IPS-NIHi7 (cell line): Measurements from ENCODE around the gene TATDN2.

Experiments used
- DNase-seq: peaks from one replicate; pipeline ENCODE4 v3.0.0; 2012; ENCODE audit warnings: mixed read lengths; ENCODE audit errors: extremely low spot score

Gene TATDN2

DNA sequence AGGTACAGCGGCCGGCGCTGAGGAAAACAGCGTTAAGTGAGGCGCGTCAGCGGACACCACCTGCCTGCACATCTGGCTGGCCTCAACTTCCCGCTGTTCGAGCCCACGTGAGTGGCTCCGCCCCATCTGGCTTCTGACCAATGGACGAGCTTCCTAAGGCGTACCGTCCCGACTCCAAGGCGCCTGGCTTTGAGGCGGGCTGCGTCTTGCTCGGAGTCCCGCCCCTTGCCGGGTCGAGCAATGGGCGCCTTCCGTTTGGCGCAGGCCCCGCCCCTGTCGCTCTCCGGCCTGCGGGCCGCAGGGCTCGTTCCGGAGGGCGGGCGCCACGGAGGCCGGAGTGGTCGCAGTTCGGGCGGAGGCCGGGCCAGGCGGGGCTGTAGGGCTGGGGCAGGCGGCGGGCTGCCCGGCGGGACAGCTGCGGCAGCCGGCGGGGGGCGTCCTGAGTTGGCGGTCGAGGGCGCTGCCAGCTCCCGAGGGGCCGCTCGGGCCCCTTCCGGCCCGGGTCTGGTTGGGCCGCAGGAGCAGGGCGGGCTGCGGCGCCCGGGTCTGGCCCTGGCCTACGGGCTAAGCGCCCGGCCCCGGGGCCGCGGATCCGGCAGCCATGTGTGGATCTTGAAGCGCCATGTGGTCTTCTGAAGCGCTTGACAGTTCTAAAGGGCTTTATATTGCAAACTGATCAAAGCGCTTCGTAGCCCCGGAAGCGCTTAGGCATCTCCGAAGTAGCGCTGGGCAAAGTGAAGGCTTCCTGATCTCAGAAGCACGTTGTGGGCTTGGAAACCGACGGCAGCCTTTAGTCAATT is at the start of gene TATDN2:
TATDN2 (plus strand) TSS at position 276 of the 800 bp plus-strand sequence. CDS start 742 bp downstream, outside the sequence.
- peak; percentile 100 for DNase-seq

DNA sequence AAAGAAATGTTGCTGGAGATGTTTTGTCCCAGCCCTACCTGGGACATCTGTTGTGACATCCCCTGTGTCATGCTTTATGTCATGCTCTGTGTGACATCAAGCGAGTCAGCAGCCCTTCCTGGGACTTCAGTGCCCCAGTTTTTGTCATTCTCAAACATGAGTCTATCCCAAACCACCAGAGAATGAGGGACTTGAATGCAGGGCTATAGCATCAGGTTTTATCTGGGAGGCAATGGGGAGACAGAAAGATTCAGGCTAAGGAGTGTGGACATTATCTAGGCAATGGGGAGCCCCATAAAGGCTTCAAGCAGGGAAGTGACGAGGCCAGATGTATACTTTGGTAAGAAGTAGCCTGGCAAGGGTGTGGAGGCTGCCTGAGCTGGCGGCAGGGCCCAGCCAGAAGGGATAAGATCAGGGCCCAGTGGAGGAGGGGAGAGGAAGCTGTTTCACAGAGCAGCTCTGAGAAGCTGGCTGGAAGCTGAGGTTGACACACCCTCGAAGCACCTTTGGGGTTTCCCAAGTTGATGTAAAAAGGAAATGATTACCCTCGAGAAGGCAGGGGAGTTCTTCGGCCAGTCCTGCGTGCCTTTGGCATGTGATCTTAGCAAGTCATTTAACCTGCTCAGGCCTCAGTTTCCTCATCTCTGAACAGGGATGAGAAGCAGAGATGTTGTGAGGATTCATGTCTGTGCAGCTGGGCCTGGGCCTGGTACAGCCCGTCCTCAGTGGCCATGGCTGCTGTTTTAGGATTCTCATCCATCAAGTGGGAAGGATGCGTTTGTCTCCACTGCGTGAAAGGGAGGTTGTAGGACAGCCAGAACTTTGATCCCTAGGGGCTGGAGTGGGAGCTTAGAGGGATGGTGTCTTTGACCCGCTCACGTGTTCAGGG is 49.3 kb upstream of the TATDN2 start:
- no peak for DNase-seq

GRCh38 chr3:10204921-10205320 is 43.3 kb upstream of the TATDN2 start:
- no peak for DNase-seq

- no peak for DNase-seq
Measured at GRCh38 chr3:10205451-10206165, 42.7 kb upstream of the TATDN2 start.

DNA sequence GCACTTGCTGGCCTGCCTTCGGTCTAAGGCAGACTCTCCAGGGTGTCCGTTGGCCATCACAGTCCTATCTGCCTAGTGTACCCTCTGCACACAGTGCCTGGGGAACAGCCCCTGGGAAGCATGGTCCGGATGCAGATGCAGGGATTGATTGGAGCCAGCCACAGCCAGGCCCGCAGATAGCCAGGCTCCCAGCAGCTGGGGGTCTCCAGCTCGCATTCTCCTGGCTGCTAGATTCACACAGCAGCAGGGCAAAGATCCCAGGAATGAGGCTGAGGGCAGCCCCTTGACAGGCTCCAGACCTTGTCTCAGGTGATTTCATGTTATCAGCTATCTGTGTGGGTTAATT is 42.1 kb upstream of the TATDN2 start:
- DNase-seq = no peak

DNA sequence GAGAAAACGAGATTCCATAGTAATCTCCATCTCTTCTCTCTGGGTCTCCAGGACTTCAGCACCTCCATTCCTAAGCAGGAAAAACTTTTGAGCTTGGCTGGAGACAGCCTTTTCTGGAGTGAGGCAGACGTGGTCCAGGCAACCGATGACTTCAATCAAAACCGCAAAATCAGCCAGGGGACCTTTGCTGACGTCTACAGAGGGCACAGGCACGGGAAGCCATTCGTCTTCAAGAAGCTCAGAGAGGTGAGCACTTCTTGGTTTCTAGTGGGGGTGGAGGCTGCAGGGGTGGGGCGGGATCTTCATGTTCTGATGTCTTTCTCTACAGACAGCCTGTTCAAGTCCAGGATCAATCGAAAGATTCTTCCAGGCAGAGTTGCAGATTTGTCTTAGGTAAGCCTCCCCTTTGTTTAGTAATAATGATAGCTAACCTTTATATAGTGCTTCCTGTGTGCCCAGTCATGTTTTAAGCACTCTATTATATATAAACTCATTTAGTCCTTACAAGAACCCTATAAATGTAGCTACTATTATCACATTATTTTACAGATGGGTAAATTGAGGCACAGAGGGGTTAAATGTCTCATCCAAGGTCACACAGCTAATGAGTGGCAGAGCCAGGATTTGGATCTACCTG is 35.0 kb upstream of the TATDN2 start:
- DNase-seq = no peak

- no peak for DNase-seq
Measured at GRCh38 chr3:10215578-10216368, 32.5 kb upstream of the TATDN2 start.

- DNase-seq = no peak
Measured at GRCh38 chr3:10217359-10217758, 30.9 kb upstream of the TATDN2 start.

GRCh38 chr3:10219737-10220136 is 28.5 kb upstream of the TATDN2 start:
- no peak for DNase-seq

GRCh38 chr3:10223676-10224639 is 24.3 kb upstream of the TATDN2 start:
- DNase-seq = no peak

DNA sequence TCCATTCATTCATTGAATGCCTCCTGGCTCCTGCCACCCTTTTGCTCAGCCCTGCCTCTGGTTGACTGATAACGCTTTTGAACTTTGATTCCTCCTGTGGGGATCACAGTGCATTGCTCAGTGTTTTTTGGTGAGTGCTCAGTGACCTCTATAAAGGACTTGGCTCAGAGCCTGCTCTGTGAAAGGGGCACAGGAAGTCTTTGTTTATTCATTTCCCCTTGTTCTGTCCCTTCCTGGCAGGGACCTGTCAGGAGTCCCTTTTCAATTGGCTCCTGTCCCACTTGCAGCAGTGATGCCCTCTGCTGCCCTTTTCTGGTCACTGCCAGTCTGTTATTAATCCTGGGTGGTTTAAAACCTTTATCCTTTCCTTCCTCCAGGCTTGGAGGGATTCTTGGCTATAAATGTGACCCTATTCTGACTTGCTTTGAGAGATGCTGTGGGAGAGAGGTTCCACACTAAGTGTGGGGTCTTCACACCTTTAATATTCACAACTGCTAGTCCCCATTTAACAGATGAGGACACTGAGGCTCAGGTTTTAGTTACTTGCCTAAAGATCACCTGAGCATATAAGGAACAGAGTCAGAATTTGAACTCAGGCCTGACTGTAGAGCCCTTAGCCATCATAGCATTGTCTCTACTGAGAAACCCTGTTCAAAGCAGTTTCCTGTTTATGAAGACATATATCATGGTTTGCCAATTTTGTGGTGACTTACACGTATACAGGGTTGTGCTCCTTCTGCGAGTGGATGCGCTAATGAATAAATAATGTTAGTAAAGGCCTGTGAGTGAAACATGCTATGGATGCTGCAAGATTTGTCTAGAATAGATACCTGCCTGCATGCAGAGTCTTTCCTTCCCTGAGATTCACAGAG is 23.2 kb upstream of the TATDN2 start:
- peak; percentile 85 for DNase-seq

DNA sequence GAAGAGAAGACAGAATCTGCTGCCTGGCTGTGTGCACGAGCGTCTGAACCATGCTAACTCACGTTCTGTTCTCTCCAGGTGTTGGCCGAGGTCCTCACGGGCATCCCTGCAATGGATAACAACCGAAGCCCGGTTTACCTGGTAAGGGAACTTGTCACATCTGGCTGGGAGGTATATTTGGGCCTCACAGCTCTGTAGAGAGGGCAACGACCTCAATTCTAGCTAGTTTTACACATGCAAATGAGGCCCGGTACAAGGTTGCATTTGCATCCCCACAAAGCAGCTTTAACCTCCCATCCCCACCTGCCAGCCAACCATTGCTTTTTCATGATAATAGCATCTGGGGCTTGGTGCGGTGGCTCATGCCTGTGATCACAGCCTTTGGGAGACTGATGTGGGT is 22.0 kb upstream of the TATDN2 start:
- peak; percentile 77 for DNase-seq

DNA sequence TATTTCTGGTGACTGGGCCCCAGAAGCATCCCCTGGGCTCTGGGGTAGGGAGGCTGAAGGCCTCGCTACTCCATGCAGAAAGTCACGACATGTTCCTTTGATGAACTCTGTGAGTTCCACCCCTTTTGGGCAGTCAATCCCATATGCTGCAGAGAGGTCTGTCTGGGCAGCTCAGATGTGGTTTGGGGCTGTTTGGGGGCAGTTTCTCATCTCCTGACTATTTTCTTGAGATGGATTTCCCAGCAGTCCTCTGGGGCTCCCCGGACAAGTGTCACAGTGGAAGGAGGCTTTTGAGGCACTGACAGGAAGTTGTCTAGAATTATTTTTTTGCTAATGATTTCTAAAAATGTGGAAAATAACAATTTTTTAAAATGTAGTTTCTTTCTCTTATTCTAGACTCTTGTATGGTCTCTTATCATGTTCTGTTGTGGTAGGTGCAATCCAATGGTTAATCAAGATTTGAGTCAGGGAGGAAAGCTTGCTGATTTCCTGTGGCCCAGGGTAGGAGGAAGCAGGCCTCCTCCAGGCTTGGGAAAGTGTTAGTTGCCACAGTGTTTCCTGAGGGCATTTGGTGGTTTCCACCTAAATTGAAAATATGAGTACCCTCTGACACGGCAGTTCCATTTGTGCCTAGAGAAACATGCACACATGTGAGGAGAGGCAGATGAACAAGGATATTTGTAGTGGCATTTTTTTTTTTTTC is 19.9 kb upstream of the TATDN2 start:
- DNase-seq = no peak

DNA sequence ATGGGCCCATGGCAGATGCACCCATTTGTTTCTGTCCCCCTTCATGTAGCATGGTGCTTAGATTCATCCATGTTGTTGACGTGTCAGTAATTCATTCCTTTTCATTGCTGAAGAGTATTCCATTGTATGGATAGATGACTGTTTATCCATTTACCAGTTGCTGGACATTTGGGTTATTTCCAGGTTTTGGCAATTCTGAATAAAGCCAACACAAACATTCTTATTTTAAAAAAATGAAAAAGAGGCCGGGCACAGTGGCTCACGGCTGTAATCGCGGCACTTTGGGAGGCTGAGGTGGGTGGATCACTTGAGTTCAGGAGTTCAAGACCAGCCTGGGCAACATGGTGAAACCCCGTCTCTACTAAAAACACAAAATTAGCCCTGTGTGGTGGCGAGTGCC is 18.7 kb upstream of the TATDN2 start:
- DNase-seq = no peak

GRCh38 chr3:10232137-10232536 is 16.1 kb upstream of the TATDN2 start:
- DNase-seq = no peak

- no peak for DNase-seq
Measured at GRCh38 chr3:10233988-10234387, 14.3 kb upstream of the TATDN2 start.

DNA sequence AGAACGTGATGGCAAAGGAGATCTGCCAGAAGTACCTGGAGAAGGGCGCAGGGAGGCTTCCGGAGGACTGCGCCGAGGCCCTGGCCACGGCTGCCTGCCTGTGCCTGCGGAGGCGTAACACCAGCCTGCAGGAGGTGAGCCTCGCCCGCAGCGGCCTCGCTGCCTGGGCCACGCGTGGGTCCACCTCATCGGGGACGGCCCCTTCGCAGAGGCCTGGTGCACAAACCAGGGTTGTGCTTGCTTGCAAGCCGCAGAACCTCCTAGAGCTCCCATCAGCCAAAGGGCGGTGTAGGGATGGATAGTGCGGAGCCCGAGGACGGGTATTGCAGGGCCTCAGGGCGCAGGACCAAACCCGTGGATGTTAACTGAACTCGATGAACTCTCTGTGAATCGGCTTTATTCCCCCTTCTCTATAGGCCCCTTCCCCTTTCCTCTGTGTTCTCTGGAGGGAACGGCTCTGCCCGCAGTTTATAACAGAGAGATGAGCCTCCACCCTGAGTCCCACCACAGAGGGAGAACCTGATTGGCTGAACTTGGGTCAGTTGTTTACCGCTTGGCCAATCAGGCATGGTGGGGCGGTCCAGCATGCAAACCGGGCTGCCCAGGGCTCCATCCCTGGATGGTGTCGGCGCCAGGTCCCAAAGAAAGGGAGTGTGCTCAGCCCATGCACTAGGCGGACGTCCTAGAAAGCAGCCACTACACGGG is 13.6 kb upstream of the TATDN2 start:
- DNase-seq = peak; percentile 74

DNA sequence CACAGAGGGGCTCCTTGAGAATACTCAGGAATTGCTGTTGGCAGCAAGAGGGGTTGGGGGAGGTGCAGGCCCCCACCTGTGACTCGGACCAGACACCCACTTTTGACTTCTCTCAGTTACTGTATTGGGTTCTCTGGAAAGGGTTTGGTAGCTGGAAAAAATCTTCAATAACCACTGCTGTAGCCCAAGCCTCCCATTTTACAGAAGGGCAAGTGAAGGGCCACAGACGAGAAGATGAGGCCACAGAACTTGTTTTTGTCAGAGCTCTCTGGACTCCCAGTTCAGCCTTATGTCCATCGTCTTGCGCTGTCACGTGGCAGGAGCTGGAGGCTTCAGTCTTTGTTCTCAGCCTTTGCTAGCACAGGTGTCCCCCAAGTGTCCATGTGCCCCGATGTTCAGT is 12.7 kb upstream of the TATDN2 start:
- no peak for DNase-seq
